Neural cell (in vitro differentiated cells): ENCODE measurements around the gene ESRRB. TPM values are rescaled to one million over a fixed set of nuclear protein-coding genes. Genes with fewer than 3 reads are reported as not detected.

Experiments
- H2AFZ ChIP-seq: fragments of 200-600, 300-800 bp; sonication (generic), shearing (Covaris generic); 2 replicates; pipeline ENCODE4 v1.6.0; 2014; ENCODE audit warnings: low read depth, mild to moderate bottlenecking, antibody characterized with exemption, low read length, moderate library complexity
- H3F3A ChIP-seq: fragments of 200-600 bp; shearing (Covaris generic); 2 replicates; pipeline ENCODE4 v1.6.1; 2016; ENCODE audit warnings: mild to moderate bottlenecking, moderate library complexity, mixed read lengths, antibody characterized with exemption, low read length; ENCODE audit not compliant: insufficient read depth, poor library complexity, severe bottlenecking
- H3K27ac ChIP-seq: fragments of 200-600, 300-800 bp; sonication (generic), shearing (Covaris generic); 2 replicates; pipeline ENCODE4 v1.5.1; 2014; ENCODE audit warnings: mild to moderate bottlenecking, low read length, moderate library complexity
- H3K27me3 ChIP-seq: fragments of 300-800, 200-600 bp; sonication (generic), shearing (Covaris generic); 2 replicates; pipeline ENCODE4 v1.6.0; 2014; ENCODE audit warnings: mild to moderate bottlenecking, low read depth, low read length, moderate library complexity; ENCODE audit not compliant: insufficient read depth
- H3K36me3 ChIP-seq: fragments of 300-800, 200-600 bp; sonication (generic), shearing (Covaris generic); 2 replicates; pipeline ENCODE4 v1.5.1; 2014; ENCODE audit warnings: mild to moderate bottlenecking, antibody characterized with exemption, low read length, moderate library complexity; ENCODE audit not compliant: insufficient read depth
- H3K4me2 ChIP-seq: fragments of 300-800, 200-600 bp; sonication (generic), shearing (Covaris generic); 2 replicates; pipeline ENCODE4 v1.6.0; 2014; ENCODE audit warnings: mild to moderate bottlenecking, low read length
- H3K4me3 ChIP-seq: fragments of 300-800, 200-600 bp; sonication (generic), shearing (Covaris generic); 2 replicates; pipeline ENCODE4 v1.5.1; 2014; ENCODE audit warnings: mild to moderate bottlenecking, low read length, moderate library complexity
- H3K79me2 ChIP-seq: fragments of 200-600 bp; shearing (Covaris generic); replicated peaks from 2 replicates; pipeline ENCODE4 v1.6.0; 2014; ENCODE audit warnings: mild to moderate bottlenecking, low read length, moderate library complexity; ENCODE audit not compliant: insufficient read depth
- H3K9ac ChIP-seq: fragments of 300-800, 200-600 bp; sonication (generic), shearing (Covaris generic); 2 replicates; pipeline ENCODE4 v1.6.1; 2016; ENCODE audit warnings: mild to moderate bottlenecking, low read length, mixed read lengths
- H3K9me2 ChIP-seq: fragments of 200-600 bp; shearing (Covaris generic); 2 replicates; pipeline ENCODE4 v1.6.1; 2016; ENCODE audit warnings: mild to moderate bottlenecking, low read length, mixed read lengths; ENCODE audit not compliant: insufficient read depth
- H3K9me3 ChIP-seq: fragments of 200-600, 300-800 bp; sonication (generic), shearing (Covaris generic); 2 replicates; pipeline ENCODE4 v1.6.1; 2016; ENCODE audit warnings: mild to moderate bottlenecking, mixed run types, low read length, moderate library complexity, mixed read lengths
- H4K20me1 ChIP-seq: fragments of 200-600 bp; shearing (Covaris generic); 2 replicates; pipeline ENCODE4 v1.6.1; 2016; ENCODE audit warnings: mild to moderate bottlenecking, mixed run types; ENCODE audit not compliant: insufficient read depth
- EP300 ChIP-seq: fragments of 450-650 bp; conservative IDR thresholded peaks from 2 replicates; pipeline ENCODE4 v1.6.1; 2014; ENCODE audit warnings: antibody characterized with exemption, mild to moderate bottlenecking, moderate library complexity; ENCODE audit not compliant: poor library complexity, severe bottlenecking
- EZH2 ChIP-seq: fragments of 200-600, 300-800 bp; shearing (Covaris generic), sonication (generic); IDR thresholded peaks from 2 replicates; pipeline ENCODE4 v1.6.1; 2014; ENCODE audit warnings: antibody characterized with exemption, low read length, borderline replicate concordance, mild to moderate bottlenecking; ENCODE audit not compliant: insufficient read depth, poor library complexity, severe bottlenecking
- MXI1 ChIP-seq: fragments of 450-650 bp; conservative IDR thresholded peaks from 2 replicates; pipeline ENCODE4 v1.6.1; 2014; ENCODE audit warnings: antibody characterized with exemption, mild to moderate bottlenecking; ENCODE audit not compliant: poor library complexity, severe bottlenecking
- POLR2AphosphoS5 ChIP-seq: IDR thresholded peaks from 2 replicates; pipeline ENCODE4 v1.6.1; 2012
- RAD21 ChIP-seq: fragments of 450-650 bp; conservative IDR thresholded peaks from 2 replicates; pipeline ENCODE4 v1.6.1; 2014; ENCODE audit warnings: antibody characterized with exemption, mild to moderate bottlenecking, moderate library complexity
- SMC3 ChIP-seq: fragments of 450-650 bp; conservative IDR thresholded peaks from 2 replicates; pipeline ENCODE4 v1.6.1; 2014; ENCODE audit warnings: antibody characterized with exemption, mild to moderate bottlenecking, moderate library complexity; ENCODE audit not compliant: poor library complexity
- TAF1 ChIP-seq: IDR thresholded peaks from 2 replicates; pipeline ENCODE4 v1.6.1; 2012; ENCODE audit warnings: low read depth
- polyA plus RNA-seq: library from polyadenylated mRNA; depleted of rRNA; stranded (reverse); fragments of >200 nt; gene quantifications from 2 replicates; pipeline ENCODE4 v1.2.3, GENCODE V29; 2014
- TF ChIP-seq, protein P1 (sequence below): fragments of 450-650 bp; IDR thresholded peaks from 2 replicates; pipeline ENCODE4 v1.5.1; 2014; ENCODE audit warnings: antibody characterized with exemption, mild to moderate bottlenecking, moderate library complexity; ENCODE audit not compliant: poor library complexity, severe bottlenecking
- TF ChIP-seq, protein P2 (sequence below): IDR thresholded peaks from 2 replicates; pipeline ENCODE4 v1.6.1; 2012; ENCODE audit warnings: borderline replicate concordance

ESRRB gene
- polyA plus RNA-seq, 1 donor from 2014 or later, result 0.59 TPM

DNA sequence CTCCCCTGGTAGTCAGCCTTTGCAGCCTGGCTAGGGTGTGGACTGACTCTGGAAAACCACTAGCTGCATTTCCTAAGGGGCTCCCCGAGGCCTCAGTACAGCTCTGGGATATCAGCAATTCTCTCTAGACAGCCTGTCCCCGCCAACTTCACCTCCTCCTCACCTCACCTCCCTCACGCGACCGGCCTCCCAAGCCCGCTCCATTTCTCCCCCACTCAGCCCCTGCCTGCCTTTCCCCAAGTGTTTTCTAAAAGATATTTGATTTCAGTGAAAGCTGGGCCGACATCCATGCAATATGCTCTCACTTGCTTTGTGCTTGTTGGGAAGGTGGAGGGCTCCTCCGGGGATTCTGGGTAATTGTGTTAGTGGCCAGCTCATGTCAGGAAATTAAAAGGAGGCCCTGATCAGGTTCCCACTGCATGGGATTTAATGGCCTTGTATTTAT is 91.8 kb downstream of the ESRRB start:
- H3K9me2 ChIP-seq, result no peaks in the 10 kb centered on the region
- no peak overlapping the region for H3K27ac ChIP-seq
- H2AFZ ChIP-seq, result no peak overlapping the region
- no peaks in the 10 kb centered on the region for H3K9me3 ChIP-seq
- H3K36me3 ChIP-seq, result no peaks in the 10 kb centered on the region
- no peaks in the 10 kb centered on the region for H3K79me2 ChIP-seq
- H3F3A ChIP-seq, result no peaks in the 10 kb centered on the region
- TF ChIP-seq, protein P1, sequence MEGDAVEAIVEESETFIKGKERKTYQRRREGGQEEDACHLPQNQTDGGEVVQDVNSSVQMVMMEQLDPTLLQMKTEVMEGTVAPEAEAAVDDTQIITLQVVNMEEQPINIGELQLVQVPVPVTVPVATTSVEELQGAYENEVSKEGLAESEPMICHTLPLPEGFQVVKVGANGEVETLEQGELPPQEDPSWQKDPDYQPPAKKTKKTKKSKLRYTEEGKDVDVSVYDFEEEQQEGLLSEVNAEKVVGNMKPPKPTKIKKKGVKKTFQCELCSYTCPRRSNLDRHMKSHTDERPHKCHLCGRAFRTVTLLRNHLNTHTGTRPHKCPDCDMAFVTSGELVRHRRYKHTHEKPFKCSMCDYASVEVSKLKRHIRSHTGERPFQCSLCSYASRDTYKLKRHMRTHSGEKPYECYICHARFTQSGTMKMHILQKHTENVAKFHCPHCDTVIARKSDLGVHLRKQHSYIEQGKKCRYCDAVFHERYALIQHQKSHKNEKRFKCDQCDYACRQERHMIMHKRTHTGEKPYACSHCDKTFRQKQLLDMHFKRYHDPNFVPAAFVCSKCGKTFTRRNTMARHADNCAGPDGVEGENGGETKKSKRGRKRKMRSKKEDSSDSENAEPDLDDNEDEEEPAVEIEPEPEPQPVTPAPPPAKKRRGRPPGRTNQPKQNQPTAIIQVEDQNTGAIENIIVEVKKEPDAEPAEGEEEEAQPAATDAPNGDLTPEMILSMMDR, result no peak
- TF ChIP-seq EP300, result no peak
- no peak for TF ChIP-seq MXI1
- no peak for TF ChIP-seq TAF1
- no peak for TF ChIP-seq POLR2AphosphoS5
- no peak for TF ChIP-seq SMC3
- no peak for TF ChIP-seq RAD21
- H3K4me2 ChIP-seq, result no peak overlapping the region
- no peak overlapping the region for H3K9ac ChIP-seq
- H3K27me3 ChIP-seq, result no peaks in the 10 kb centered on the region
- no peak overlapping the region for H3K4me3 ChIP-seq
- no peaks in the 10 kb centered on the region for H4K20me1 ChIP-seq

DNA sequence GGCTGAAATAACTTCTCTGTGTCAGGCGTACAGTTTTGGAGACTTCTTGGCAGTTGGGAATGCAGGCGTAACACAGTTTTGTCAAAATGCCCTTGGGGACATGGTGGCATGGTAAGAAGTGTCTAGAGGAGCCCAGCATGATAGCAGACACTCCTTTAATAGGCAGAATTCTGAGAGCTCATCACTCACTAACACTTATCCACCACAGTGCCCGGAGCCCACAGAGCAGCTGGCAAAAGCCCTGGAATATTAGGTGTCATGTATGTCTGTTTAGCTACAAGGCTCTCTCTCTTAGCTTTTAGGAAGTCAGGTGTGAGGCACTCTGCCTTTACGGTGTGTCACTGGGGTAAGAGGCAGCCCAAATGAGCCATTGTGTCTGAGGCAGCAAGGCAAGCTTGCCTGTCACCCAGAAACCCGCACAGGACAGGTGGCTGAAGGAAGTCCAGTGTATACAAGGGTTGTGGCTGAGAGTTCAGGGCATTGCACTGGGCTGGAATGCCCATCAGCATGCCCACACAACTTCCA is 96.3 kb downstream of the ESRRB start:
- Histone ChIP-seq H3F3A (no peaks in the 10 kb centered on the region), H3K27ac (no peak overlapping the region), H3K27me3 (no peaks in the 10 kb centered on the region), H3K9me2 (no peaks in the 10 kb centered on the region), H3K9me3 (no peaks in the 10 kb centered on the region), H3K79me2 (no peaks in the 10 kb centered on the region), H3K4me2 (no peak overlapping the region), H3K9ac (no peak overlapping the region), H3K4me3 (no peak overlapping the region), H3K36me3 (no peaks in the 10 kb centered on the region), H2AFZ (no peak overlapping the region), H4K20me1 (no peaks in the 10 kb centered on the region)
- TF ChIP-seq MXI1 (no peak), RAD21 (no peak), POLR2AphosphoS5 (no peak), SMC3 (no peak), EP300 (no peak), TAF1 (no peak), EZH2 (no peak)
- TF ChIP-seq, protein P1, result no peak
- TF ChIP-seq, protein P2, sequence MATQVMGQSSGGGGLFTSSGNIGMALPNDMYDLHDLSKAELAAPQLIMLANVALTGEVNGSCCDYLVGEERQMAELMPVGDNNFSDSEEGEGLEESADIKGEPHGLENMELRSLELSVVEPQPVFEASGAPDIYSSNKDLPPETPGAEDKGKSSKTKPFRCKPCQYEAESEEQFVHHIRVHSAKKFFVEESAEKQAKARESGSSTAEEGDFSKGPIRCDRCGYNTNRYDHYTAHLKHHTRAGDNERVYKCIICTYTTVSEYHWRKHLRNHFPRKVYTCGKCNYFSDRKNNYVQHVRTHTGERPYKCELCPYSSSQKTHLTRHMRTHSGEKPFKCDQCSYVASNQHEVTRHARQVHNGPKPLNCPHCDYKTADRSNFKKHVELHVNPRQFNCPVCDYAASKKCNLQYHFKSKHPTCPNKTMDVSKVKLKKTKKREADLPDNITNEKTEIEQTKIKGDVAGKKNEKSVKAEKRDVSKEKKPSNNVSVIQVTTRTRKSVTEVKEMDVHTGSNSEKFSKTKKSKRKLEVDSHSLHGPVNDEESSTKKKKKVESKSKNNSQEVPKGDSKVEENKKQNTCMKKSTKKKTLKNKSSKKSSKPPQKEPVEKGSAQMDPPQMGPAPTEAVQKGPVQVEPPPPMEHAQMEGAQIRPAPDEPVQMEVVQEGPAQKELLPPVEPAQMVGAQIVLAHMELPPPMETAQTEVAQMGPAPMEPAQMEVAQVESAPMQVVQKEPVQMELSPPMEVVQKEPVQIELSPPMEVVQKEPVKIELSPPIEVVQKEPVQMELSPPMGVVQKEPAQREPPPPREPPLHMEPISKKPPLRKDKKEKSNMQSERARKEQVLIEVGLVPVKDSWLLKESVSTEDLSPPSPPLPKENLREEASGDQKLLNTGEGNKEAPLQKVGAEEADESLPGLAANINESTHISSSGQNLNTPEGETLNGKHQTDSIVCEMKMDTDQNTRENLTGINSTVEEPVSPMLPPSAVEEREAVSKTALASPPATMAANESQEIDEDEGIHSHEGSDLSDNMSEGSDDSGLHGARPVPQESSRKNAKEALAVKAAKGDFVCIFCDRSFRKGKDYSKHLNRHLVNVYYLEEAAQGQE, result no peak
